ENCODE measurements around the gene LARP4B.

DNA sequence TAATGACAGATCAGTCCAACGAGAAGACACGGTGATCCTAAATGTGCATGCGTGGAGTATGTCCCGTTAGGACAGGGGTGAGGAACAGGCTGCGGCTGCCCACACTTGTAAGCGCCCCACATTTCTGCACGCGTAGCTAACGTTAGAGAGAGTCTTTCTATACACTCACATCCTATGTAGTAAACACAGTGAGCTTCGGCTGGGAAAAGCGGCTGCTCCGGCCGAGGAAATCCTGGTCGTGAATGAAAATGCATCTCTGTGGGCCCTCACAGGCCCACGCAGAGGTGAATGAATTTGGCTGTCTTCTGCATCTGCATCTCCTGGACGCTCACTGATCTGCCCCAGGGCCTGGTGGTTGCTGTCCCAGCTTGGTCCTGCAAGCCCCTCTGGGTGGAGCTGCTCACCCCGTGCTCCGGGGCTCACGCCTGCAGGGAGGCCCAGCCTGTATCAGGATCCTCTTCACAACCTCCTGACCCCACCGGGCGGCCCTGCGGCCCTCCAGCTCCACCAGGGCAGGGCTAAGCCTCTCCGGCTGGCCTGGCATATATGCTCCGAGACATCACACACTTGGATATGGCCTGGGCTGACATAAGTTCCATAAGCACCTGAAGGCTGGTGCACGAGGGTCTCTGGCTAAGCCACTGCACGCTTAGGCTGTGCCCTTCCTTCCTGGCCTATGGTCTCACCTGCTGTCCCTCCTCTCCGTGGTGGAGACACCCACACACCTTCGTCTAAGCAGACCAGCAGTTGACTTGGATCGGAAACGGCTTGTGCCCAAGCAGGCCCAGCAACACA, 124.1 kb downstream of the LARP4B start:
- TF ChIP-seq, protein P1, sequence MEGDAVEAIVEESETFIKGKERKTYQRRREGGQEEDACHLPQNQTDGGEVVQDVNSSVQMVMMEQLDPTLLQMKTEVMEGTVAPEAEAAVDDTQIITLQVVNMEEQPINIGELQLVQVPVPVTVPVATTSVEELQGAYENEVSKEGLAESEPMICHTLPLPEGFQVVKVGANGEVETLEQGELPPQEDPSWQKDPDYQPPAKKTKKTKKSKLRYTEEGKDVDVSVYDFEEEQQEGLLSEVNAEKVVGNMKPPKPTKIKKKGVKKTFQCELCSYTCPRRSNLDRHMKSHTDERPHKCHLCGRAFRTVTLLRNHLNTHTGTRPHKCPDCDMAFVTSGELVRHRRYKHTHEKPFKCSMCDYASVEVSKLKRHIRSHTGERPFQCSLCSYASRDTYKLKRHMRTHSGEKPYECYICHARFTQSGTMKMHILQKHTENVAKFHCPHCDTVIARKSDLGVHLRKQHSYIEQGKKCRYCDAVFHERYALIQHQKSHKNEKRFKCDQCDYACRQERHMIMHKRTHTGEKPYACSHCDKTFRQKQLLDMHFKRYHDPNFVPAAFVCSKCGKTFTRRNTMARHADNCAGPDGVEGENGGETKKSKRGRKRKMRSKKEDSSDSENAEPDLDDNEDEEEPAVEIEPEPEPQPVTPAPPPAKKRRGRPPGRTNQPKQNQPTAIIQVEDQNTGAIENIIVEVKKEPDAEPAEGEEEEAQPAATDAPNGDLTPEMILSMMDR (conservative IDR thresholded peaks at IDR 0.05 in 1 of 2, IDR thresholded peaks at IDR 0.05 in 1 of 2; ENCODE audit: extremely low read depth in 1 of 2, insufficient read depth in 1 of 2, low read depth in 1 of 2, low read length in 2 of 2): no peak
- TF ChIP-seq EZH2 (IDR thresholded peaks at IDR 0.05; ENCODE audit: borderline replicate concordance, low read length): no peak
